HG02885 (cell line): ENCODE data around the gene SHISA6.

Experiments
- ATAC-seq: cut with Tn5 transposase; IDR thresholded peaks from one replicate; pipeline ENCODE4 v1.9.1; 2021; ENCODE audit warnings: mild to moderate bottlenecking; ENCODE audit not compliant: unreplicated experiment, poor library complexity

SHISA6 gene

GRCh38 chr17:11561702-11562101 lies 320.7 kb downstream of the SHISA6 start:
- ATAC-seq: no peak

- ATAC-seq: no peak
These were observed 323.8 kb downstream of the SHISA6 start for GRCh38 chr17:11564589-11565380.

GRCh38 chr17:11565591-11565990 lies 324.6 kb downstream of the SHISA6 start:
- no peak for ATAC-seq

- no peak for ATAC-seq
These were observed 338.0 kb downstream of the SHISA6 start for GRCh38 chr17:11578998-11579397.

- no peak for ATAC-seq
These were observed 339.7 kb downstream of the SHISA6 start for GRCh38 chr17:11580677-11581076.

GRCh38 chr17:11582217-11582616 lies 341.2 kb downstream of the SHISA6 start:
- no peak for ATAC-seq

GRCh38 chr17:11583306-11583992 lies 342.4 kb downstream of the SHISA6 start:
- no peak for ATAC-seq

- ATAC-seq: no peak
These were observed 348.7 kb downstream of the SHISA6 start for GRCh38 chr17:11589716-11590115.

GRCh38 chr17:11598274-11599221 lies 357.5 kb downstream of the SHISA6 start, which contains the start of gene DNAH9:
Gene DNAH9, plus strand, starts transcription at chr17:11598470. Its CDS starts 29 bp downstream, at chr17:11598499.
- ATAC-seq: no peak

- ATAC-seq: no peak
These were observed 360.6 kb downstream of the SHISA6 start for GRCh38 chr17:11601661-11602060.

- ATAC-seq: no peak
These were observed 367.4 kb downstream of the SHISA6 start for GRCh38 chr17:11608396-11608795.

GRCh38 chr17:11610999-11611566 lies 370.1 kb downstream of the SHISA6 start:
- ATAC-seq: no peak

GRCh38 chr17:11612956-11613355 lies 371.9 kb downstream of the SHISA6 start:
- ATAC-seq: no peak
